Heart left ventricle (tissue), 16 donors: ENCODE measurements around the gene TTC34. TPM values are rescaled to one million over a fixed set of nuclear protein-coding genes. Genes with fewer than 3 reads are reported as not detected.

ENCODE experiments used
- ATAC-seq, 4 donors: fragments of 200-7000 bp; cut with Tn5 transposase; one replicate each; pipeline ENCODE4 v1.9.1; 2020 to 2022; ENCODE audit warnings: moderate library complexity in 4 of 4, mild to moderate bottlenecking in 3 of 4, moderate number of reproducible peaks in 1 of 4
- DNase-seq, 5 donors: peaks; one replicate each; pipeline ENCODE4 v3.0.0-alpha.2; 2020
- H3K27ac ChIP-seq, 12 donors: fragments of 200-600 bp; sonication (generic) in 4 of 12; one replicate each; pipeline versions ENCODE4 v1.5.0 to v1.8.0; 2016 to 2022; ENCODE audit warnings: mild to moderate bottlenecking in 2 of 12
- H3K27me3 ChIP-seq, 9 donors: fragments of 200-600 bp; sonication (generic) in 2 of 9; one replicate each; pipeline versions ENCODE4 v1.5.1 to v1.8.0; 2016 to 2022; ENCODE audit warnings: mild to moderate bottlenecking in 3 of 9
- H3K36me3 ChIP-seq, 9 donors: fragments of 200-600 bp; sonication (generic) in 2 of 9; one replicate each; pipeline versions ENCODE4 v1.5.0 to v1.8.0; 2018 to 2022; ENCODE audit warnings: mild to moderate bottlenecking in 2 of 9
- H3K4me1 ChIP-seq, 12 donors: fragments of 200-600 bp; sonication (generic) in 4 of 12; one replicate each; pipeline versions ENCODE4 v1.5.0 to v1.8.0; 2016 to 2022; ENCODE audit warnings: mild to moderate bottlenecking in 3 of 12
- H3K4me3 ChIP-seq, 12 donors: fragments of 200-600 bp; sonication (generic) in 4 of 12; one replicate each; pipeline versions ENCODE4 v1.5.0 to v1.8.0; 2017 to 2022; ENCODE audit warnings: mild to moderate bottlenecking in 9 of 12, moderate library complexity in 4 of 12
- H3K9me3 ChIP-seq, 12 donors: fragments of 200-600 bp; sonication (generic) in 4 of 12; one replicate each; pipeline versions ENCODE4 v1.5.0 to v1.8.0; 2016 to 2022; ENCODE audit warnings: mild to moderate bottlenecking in 1 of 12
- CTCF ChIP-seq, 12 donors: fragments of 200-600 bp; sonication (generic) in 4 of 12; IDR thresholded peaks; one replicate each; pipeline versions ENCODE4 v1.5.0 to v1.8.0; 2018 to 2022; ENCODE audit warnings: antibody characterized with exemption in 12 of 12, mild to moderate bottlenecking in 5 of 12
- POLR2A ChIP-seq, 2 donors: fragments of 450-650 bp; IDR thresholded peaks; one replicate each; pipeline ENCODE4 v1.6.1; 2017; ENCODE audit warnings: antibody characterized with exemption in 2 of 2, mild to moderate bottlenecking in 2 of 2, moderate library complexity in 2 of 2
- WGBS, 4 donors: extraction: QIAGEN DNeasy Blood & Tissue Kit in 2 of 4; methylation state at CpG; one replicate each; pipeline versions ENCODE4 v1.1.5 to v1.1.7; 2013 to 2018; 5-methylcytosine and 5-hydroxymethylcytosine counted together
- intact Hi-C, 10 donors: fragments of 100-400 bp; cut with DNase I; formaldehyde crosslinking; loops; one replicate each; pipeline versions ENCODE4 v1.11.1 to v1.14.2; 2022
- polyA plus RNA-seq, 2 donors: library from polyadenylated mRNA; stranded (reverse); fragments of 200-250 nt; gene quantifications; one replicate each; pipeline ENCODE4 v1.2.3, GENCODE V29; 2013
- total RNA-seq, 9 donors: library from RNA; depleted of rRNA in 2 of 9; stranded (reverse); fragments of >200 nt in 2 of 9; fragmentation: NEBNext Ultra II Directional in 3 of 9; extraction: Animal tissue kit (Norgen Biotek cat#: 25700) in 3 of 9; gene quantifications; one replicate each; pipeline versions ENCODE4 v1.1.0 to v1.2.4, GENCODE V29; 2016 to 2023
- donor health status: ischemic (EF 13 %, LVEDD 7.1; RV severe dilation, severe dysfunction).
- donor health status: healthy with polysubstance abuse.
- donor health status: DM: no; HTN: yes; CAD: no.
- donor health status: DM: no; HTN: no; CAD: no.
- donor health status: ischemic (EF 25% LVEDD 6.9; RV normal size, moderate dysfunction).
- donor health status: ischemic (EF 25% LVEDD 5.7; RV mildly dilated, moderate dysfunction).
- donor health status: healthy.
- donor health status: DM: yes; HTN: yes; CAD: no.
- donor health status: ischemic (EF 35%, LVEDD 5.7; RV mildly dilated, moderate dysfunction).
- donor health status: nonischemic (EF 11% LVEDD 7.7; RV severe dilation, severe dysfunction).
- donor health status: DM: yes; HTN: yes; CAD: no.
- donor health status: PGD.
- donor health status: ischemic (EF 29% LVEDD 5.4; RV normal size, mild dysfunction).
- donor health status: nonischemic (EF 23%, LVEDD 6.1; RV moderate dilation, normal function).

Gene TTC34
- total and polyA plus RNA-seq, 11 donors = 0.06 to 0.67 (median 0.42) TPM; not detected in 1

- intact Hi-C loops = no loop called here
- TF ChIP-seq CTCF (IDR thresholded peaks at IDR 0.05) (no peak), POLR2A (IDR thresholded peaks at IDR 0.05) (no peak)
- Histone ChIP-seq H3K9me3 (peaks cover 0 to 22% (median 10%) of the 10 kb centered on the region in 12 donors), H3K4me3 (no peak overlapping the region), H3K27me3 (peaks cover 0 to 5% (median 0%) of the 10 kb centered on the region in 9 donors), H3K4me1 (peaks cover 0 to 17% (median 6%) of the 10 kb centered on the region in 12 donors), H3K36me3 (no peaks in the 10 kb centered on the region), H3K27ac (no peak overlapping the region)
- ATAC-seq = no peak
- WGBS, 4 donors = 79 to 91% (median 83%) methylated on average over 11 to 19 of the region's 19 CpGs
- peak in 2 of 5 donors; percentile 22 to 57 for DNase-seq
These were observed 206.2 kb downstream of the TTC34 start for GRCh38 chr1:2595261-2595811.

- DNase-seq = peak in 1 of 5 donors; percentile 18
- peaks cover 0 to 21% (median 10%) of the 10 kb centered on the region in 12 donors for H3K9me3 ChIP-seq
- H3K27me3 ChIP-seq = peaks cover 0 to 5% (median 0%) of the 10 kb centered on the region in 9 donors
- no peak overlapping the region for H3K4me3 ChIP-seq
- TF ChIP-seq POLR2A (IDR thresholded peaks at IDR 0.05) = no peak
- no peak for TF ChIP-seq CTCF (IDR thresholded peaks at IDR 0.05)
- intact Hi-C loops = no loop called here
- H3K27ac ChIP-seq = no peak overlapping the region
- peaks cover 0 to 17% (median 6%) of the 10 kb centered on the region in 12 donors for H3K4me1 ChIP-seq
- ATAC-seq = no peak
- WGBS, 4 donors = 89 to 95% (median 89%) methylated on average over 16 to 17 of the region's 17 CpGs
- H3K36me3 ChIP-seq = peaks cover 0 to 2% (median 0%) of the 10 kb centered on the region in 9 donors
These were observed 206.8 kb downstream of the TTC34 start for GRCh38 chr1:2594641-2595131.

- Histone ChIP-seq H3K4me1 (peaks cover 0 to 17% (median 6%) of the 10 kb centered on the region in 12 donors), H3K27me3 (peaks cover 0 to 5% (median 0%) of the 10 kb centered on the region in 9 donors), H3K9me3 (peaks cover 0 to 16% (median 8%) of the 10 kb centered on the region in 12 donors), H3K4me3 (peak overlapping the region in 9 of 12 donors; percentile 29 to 46 (median 36)), H3K36me3 (peaks cover 0 to 7% (median 0%) of the 10 kb centered on the region in 9 donors), H3K27ac (no peak overlapping the region)
- intact Hi-C loops = no loop called here
- no peak for TF ChIP-seq CTCF (IDR thresholded peaks at IDR 0.05)
- no peak for TF ChIP-seq POLR2A (IDR thresholded peaks at IDR 0.05)
- WGBS, 4 donors = 27 to 45% (median 41%) methylated on average over 10 to 20 of the region's 20 CpGs
- ATAC-seq (peak in 3 of 4 donors; percentile 40 to 67 (median 46)), DNase-seq (peak in 4 of 5 donors; percentile 47 to 80 (median 64))
These were observed 207.4 kb downstream of the TTC34 start for GRCh38 chr1:2594001-2594640.

GRCh38 chr1:2593251-2593878, 208.1 kb downstream of the TTC34 start:
- Histone ChIP-seq H3K27ac (no peak overlapping the region), H3K4me3 (peak overlapping the region in 6 of 12 donors; percentile 32 to 46 (median 40)), H3K36me3 (peaks cover 0 to 13% (median 0%) of the 10 kb centered on the region in 9 donors), H3K4me1 (peaks cover 0 to 17% (median 6%) of the 10 kb centered on the region in 12 donors), H3K9me3 (peaks cover 0 to 8% (median under 1%) of the 10 kb centered on the region in 12 donors), H3K27me3 (peaks cover 0 to 5% (median 0%) of the 10 kb centered on the region in 9 donors)
- TF ChIP-seq CTCF (IDR thresholded peaks at IDR 0.05) (no peak), POLR2A (IDR thresholded peaks at IDR 0.05) (no peak)
- intact Hi-C loops = no loop called here
- ATAC-seq = no peak
- peak in 2 of 5 donors; percentile 22 to 60 for DNase-seq
- 50 to 68% (median 59%) methylated on average over 9 to 26 of the region's 26 CpGs for WGBS, 4 donors
